Measurements from ENCODE around the gene PBX3.

The PBX3 gene

GRCh38 chr9:125999504-125999881 lies 252.3 kb downstream of the PBX3 start:
- no peak for DNase-seq

GRCh38 chr9:126000256-126000655 lies 253.1 kb downstream of the PBX3 start:
- no peak for DNase-seq

GRCh38 chr9:126000731-126001580 lies 253.8 kb downstream of the PBX3 start:
- no peak for DNase-seq

DNA sequence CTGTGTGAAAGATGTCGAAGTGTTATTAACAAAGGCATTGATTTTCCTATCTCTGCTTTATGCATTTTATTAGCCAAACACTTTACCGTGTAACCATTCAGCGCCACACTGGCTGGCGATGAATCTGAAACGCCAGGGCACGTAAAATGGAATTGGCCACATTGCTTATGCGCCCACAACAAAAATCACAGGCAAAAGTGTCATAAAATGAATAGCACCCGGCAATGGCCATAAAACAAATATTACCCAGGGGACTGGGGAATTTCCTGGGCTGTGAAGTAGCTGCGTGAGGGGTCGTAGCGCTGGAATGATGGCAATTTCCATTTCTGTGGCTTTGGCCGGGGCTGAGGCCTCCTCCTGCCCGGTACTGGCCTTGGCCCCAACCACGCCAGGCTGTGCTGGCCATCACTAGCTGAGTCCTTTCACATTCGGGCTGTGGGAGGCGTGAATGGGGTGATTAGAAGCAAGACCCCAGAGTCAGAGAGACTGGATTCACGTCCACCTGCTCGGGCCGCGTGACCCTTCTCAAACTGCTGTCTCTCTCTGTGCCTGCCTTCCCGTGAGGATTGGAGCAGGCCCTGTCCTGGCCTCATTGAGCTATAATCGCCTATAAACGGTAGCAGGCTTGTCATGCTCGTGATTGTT lies 254.5 kb downstream of the PBX3 start:
- no peak for DNase-seq

DNA sequence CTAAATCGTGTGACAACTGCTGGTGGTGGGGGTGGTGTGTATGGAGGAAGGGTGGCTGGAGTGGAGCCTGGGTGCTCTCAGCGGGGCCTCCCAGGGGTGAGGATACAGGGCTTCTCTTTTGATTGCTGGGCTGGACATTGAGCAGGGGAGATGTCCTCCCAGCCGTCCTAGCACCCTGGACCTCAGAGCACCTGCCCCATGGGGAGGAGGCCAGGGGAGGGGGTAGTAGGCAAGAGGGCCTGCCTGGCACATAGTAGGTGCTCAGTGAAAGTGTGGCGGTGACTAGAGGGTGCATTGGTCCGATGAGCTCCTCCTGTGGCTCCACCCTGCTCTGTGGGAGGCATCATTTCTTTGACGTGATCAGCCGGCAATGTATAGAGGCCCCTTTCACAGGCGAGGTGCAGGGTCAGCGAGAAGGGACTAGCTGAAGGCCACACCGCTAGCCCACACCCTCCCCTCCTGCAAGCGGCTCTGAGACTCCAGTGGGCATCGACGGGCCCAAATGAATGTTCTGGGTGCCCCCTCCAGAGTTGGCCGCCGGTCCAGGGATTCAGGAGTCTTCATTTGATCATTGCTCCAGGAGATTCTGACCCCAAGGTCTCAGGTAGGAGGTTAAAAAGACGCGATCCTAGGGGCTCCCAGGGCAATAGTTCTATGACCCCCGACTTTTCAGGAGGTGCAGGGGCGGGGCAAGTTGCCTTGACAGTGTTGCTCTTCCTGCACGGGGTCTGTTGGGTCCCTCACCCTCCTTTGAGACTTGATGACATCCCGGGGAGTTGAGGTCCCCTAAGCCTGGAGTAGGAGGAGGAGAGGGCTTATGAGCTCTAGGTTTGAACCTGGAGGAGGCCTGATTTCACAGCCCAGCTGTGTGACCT lies 255.5 kb downstream of the PBX3 start:
- no peak for DNase-seq

- DNase-seq: no peak
Measured at GRCh38 chr9:126009047-126009446, 261.9 kb downstream of the PBX3 start.

- no peak for DNase-seq
Measured at GRCh38 chr9:126014726-126015125, 267.6 kb downstream of the PBX3 start.

- no peak for DNase-seq
Measured at GRCh38 chr9:126015424-126015823, 268.3 kb downstream of the PBX3 start.

DNA sequence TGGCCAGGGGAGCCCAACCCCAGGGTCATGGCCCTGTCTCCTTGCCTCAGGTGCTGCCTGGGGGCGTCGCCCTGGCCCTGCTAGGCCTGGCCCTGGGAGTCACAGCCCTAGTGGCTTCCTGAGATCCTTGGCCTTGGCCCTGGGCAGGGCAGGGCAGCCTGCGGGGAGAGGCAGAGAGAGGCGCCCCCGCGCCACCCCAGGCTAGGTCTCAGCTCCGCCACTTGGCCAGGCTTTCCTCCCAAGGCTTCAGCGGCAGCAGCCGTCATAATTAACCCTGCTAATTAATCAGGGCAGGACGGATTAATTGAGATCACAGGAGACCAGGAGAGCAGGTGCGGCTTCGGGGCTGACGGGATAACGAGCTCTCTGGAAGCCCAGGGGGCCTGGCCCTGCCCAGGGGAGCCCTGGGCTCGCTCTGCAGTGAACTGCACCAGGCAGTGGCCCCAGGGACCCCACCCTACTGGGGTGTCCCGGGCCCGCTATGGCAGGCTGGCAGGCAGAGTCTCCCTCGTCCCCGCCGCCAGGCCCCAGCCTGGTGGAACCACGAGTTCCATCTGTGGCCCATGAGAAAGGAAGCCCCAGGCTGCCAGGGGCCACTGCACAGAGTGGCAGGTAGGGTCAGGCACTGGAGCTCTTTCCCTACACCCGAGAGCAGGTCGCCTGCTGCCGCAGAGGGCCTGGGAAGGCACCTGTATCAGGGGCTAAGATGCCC lies 269.6 kb downstream of the PBX3 start:
- DNase-seq: no peak

All from SHP77 treated with DMSO at 0.1 percent for 48 hours (cell line).